Activated CD8-positive, alpha-beta memory T cell treated with anti-CD3 and anti-CD28 coated beads for 24 hours (primary cell): Measurements from ENCODE around the gene GARIN5B.
A peak's percentile ranks its signal among the peaks of the same experiment; 100 is the strongest.

Experiments used
- DNase-seq: peaks from one replicate; pipeline ENCODE4 v3.0.0-alpha.2; 2020

Gene GARIN5B

GRCh38 chr19:55319785-55320184, 43.3 kb downstream of the GARIN5B start:
- DNase-seq: no peak

GRCh38 chr19:55316646-55317045, 46.4 kb downstream of the GARIN5B start:
- no peak for DNase-seq

GRCh38 chr19:55315956-55316525, 47.0 kb downstream of the GARIN5B start:
- DNase-seq: no peak

- no peak for DNase-seq
Observed at GRCh38 chr19:55314396-55314795, 48.7 kb downstream of the GARIN5B start.

GRCh38 chr19:55312621-55313512, 50.2 kb downstream of the GARIN5B start:
- DNase-seq: no peak

GRCh38 chr19:55311797-55312196, 51.3 kb downstream of the GARIN5B start:
- DNase-seq: no peak

- no peak for DNase-seq
Observed at GRCh38 chr19:55311397-55311796, 51.7 kb downstream of the GARIN5B start.

GRCh38 chr19:55310498-55310897, 52.6 kb downstream of the GARIN5B start:
- DNase-seq: no peak

GRCh38 chr19:55309448-55309847, 53.6 kb downstream of the GARIN5B start:
- no peak for DNase-seq

- DNase-seq: no peak
Observed at GRCh38 chr19:55308281-55308680, 54.8 kb downstream of the GARIN5B start.

GRCh38 chr19:55306712-55307111, 56.3 kb downstream of the GARIN5B start:
- no peak for DNase-seq

- DNase-seq: no peak
Observed at GRCh38 chr19:55305983-55306562, 57.0 kb downstream of the GARIN5B start.

- peak; percentile 75 for DNase-seq
Observed at GRCh38 chr19:55305491-55305890, 57.6 kb downstream of the GARIN5B start.

- DNase-seq: no peak
Observed at GRCh38 chr19:55304980-55305379, 58.1 kb downstream of the GARIN5B start.
